Left kidney (tissue), 2 donors: ENCODE data around the gene NDUFB10. TPM values are rescaled to one million over a fixed set of nuclear protein-coding genes. Genes with fewer than 3 reads are reported as not detected.
A peak's percentile ranks its signal among the peaks of the same experiment; 100 is the strongest.
"Not testable (repeated sequence)": the region's sequence is repeated elsewhere in the genome, so short reads cannot be mapped to it uniquely, and the experiment has no call there.

Experiments used
- DNase-seq: peaks from one replicate; pipeline ENCODE4 v3.0.0-alpha.2; 2013
- polyA plus RNA-seq: library from polyadenylated mRNA; unstranded; fragments of 120-200 nt; gene quantifications from one replicate; pipeline ENCODE4 v1.2.1, GENCODE V29; 2013; ENCODE audit not compliant: insufficient read length

Gene NDUFB10
- polyA plus RNA-seq, 1 donor: 116 TPM

DNA sequence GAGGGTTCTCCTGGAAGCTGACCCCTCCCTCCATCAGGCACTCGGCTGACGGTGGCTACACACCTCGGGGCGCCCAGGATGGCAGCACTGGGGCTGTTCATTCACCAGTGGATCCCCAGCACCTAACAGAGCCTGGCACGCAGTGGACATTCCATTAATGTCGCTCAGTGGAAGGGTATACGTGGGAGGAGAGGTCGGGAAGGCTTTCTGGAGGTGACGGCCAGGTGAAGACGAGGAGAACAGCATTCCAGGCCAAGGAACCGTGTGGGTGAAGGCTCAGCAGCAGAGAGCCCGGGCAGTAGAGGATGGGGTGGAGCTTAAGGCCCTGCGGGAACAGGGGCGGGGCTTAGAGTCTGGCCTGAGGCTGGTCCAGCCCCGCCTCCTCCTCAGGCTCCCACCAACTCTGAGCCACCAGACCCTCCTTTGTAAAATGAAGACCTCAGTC, 38.6 kb upstream of the NDUFB10 start:
- no peak for DNase-seq

DNA sequence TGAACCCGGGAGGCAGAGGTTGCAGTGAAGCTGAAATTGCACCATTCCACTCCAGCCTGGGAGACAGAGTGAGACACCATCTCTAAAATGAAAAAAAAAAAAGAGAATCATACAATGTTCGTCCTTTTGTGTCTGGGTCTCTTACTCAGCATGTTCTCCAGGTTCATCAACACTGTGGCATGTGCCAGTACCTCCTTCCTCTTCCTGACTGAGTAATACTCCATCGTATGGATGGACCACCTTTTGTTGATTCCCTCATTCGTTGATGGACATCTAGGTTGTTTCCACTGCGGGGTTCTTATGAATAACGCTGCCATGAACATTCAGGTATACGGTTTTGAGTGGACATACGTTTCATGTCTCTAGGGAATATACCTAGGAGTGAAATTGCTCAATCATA, 37.0 kb upstream of the NDUFB10 start:
- DNase-seq: no peak

DNA sequence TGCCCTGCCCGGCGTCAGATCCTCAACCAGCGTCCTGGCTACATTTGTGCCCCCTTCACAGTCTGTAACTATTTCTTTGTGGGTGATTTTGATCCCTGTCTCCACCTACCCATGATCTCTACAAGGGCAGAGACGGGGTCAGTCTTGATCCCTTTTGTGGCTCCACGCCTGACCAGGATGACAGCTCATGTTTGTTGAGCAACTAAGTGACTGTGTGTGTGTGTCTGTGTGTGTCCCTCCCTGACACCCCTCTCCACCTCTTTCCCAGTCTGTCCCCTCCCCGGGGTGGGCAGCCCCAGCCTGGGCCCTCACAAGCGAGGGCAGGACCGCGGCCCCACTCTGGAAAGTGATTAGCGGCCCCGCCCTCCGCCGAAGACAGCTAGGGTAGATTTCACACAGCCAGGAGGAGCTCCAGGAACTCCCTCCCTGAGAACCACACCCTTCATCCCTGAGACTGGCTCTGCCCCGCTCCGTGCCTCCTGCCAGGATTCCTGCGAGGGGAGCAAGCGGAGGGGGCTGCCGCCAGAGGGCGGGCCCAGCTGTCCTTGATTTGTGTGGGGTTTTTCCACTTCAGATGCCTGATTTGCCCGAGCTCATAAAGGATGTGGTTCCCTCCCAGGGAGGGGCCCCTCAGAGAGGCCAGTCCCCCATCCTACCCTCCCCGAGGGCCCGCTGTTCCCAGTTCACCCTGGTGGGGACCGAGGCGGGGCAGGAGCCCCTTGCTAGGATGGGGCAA, 35.9 kb upstream of the NDUFB10 start:
- no peak for DNase-seq

DNA sequence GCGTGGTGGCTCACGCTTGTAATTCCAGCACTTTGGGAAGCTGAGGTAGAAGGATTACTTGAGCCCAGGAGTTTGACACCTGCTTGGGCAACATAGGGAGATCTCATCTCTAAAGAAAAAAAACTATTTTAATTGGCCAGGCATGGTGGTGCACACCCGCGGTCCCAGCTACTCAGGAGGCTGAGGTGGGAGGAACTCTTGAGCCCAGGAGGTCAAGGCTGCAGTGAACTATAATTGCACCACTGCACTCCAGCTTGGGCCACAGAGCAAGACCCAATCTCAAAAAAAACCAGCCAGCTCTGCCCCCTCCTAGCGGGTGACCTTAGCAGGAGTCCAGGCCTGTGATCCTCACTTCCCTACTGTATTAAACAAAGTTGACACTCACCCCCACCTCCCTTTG, 35.2 kb upstream of the NDUFB10 start:
- DNase-seq: no peak

DNA sequence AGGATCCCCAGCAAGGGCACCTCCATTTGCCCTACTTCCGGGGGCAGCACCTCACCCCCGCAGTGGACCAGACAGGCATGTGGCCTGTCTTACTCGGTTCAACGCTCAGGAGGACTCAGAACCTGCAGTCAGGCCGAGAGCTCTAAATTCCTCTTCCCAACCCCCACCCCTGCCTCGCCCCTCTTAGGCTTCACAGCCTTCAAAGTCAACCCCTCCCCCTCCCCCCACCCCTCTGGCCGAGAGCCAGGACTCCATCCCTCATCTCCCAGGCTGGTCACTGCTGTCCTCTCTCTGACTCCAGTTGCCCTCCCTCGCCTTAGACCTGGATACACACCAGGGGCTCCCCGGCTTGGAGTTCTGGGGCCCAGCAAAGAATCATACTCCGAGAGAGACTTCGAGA, 33.1 kb upstream of the NDUFB10 start:
- DNase-seq: no peak

DNA sequence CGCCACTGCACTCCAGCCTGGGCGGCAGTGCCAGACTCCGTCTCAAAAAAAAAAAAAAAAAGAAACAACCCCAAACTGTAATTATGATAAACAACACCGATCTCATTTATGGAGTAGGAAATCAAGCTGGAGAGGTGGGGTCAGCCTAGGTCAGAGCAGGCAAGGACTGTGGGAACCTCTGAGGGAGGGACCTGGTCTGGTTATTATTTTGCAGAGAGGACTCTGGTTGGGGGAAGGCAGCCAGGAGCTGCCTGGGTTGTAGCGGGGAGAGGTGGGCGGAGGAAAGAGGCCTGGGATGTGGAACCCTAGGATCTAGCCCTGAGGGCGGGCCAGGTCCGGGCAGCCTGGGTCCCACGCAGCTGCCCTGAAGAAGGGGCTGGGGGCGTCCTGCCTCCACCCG, 30.2 kb upstream of the NDUFB10 start:
- no peak for DNase-seq

DNA sequence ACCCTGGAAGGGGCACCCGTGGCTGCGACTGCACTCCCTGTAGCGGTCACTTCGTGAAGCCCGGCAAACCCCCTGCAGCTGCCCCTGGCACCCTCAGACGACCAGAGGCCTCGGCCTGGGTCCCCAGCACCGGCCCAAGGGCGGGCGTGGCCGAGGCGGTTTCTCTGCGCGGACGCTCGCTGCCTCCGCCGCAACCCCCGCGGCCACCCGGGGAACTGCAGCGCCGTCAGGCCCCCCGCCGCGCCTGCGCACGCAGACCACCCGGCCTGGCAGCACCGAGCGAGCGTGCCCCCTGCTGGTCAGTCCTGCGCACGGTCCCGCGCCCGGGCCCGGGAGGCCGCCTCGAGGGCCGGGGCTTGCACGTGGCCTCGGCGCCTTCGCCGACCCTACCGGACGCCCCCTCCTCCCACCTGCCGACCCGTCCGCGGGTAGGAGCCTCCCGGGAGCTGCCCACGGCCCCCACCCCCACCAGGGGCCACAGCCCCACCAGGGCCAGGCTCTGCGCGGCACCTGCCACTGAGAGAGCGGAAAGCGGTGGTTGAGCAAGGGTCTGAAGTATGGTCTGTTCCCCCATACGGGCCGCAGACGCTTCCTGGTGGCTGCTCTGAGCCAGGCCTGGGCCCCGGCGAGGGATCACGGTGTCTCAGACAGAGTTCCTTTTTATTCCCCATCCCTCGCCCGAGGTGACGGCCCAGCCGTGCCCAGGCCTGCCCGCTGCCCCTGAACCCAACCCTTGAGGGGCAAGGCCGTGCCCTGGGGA, 29.6 kb upstream of the NDUFB10 start:
- peak; percentile 83 for DNase-seq

DNA sequence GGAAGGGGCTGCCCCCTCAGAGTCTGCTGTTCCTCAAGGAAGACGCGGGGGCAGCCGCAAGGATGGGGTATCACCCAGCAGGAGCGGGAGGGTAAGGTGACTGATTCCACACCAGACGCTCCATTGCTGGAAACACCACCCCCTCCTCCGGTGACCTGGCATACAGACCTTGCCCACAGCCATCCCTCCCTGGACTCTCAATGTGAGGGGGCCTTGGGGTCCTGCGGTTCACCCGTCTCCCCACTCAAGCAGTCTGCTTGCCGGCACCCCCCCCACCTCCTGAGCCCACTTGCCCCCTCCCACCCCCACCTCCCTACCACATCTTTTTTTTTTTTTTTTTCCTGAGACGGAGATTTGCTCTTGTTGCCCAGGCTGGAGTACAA, 29.0 kb upstream of the NDUFB10 start:
- DNase-seq: no peak

DNA sequence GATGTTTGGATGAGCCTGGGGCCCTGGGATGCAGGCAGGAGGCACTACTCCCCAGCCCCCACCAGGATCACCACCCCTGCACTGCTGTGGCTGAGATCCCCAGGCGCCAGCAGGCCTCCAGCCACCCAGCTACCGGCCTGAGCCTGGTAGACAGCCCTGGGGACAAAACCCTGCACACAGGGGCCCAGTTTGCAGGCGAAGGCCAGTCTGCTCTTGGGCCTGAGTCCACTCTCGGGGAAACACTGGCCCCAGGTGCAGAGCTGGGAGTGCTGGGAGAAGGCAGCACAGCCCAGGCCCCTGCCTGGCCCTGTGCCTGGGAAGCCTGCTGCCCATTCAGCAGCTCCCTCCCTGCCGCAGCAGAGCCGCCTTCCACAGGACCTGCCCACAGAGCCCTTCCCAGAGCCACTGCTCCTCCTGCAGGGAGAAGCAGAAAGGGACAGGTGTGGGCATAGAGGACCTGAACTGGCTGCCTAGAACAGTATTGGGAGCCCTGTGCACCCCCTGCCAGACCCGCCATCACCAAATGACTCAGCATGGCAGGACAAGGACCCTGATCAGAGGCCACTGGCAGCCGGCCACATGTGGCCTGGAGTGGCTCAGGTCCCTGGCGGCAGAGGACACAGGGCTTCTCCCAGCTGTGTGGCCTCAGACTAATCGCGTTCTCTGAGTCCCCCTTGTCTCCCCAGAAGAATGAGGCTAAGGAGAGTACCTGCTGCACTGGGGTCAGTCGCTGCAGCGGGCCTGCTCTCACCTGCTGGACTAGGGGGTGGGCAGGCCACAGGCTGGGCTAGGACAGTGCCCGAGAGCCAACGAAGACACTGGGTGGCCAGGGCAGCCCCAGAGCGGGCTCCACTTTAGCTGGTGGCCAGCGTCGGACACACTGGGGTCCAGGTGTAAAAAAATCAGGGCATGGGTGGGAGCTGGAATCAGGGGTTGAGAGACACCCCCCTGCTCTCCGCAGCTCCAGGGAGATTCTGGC, 27.0 kb upstream of the NDUFB10 start:
- no peak for DNase-seq

DNA sequence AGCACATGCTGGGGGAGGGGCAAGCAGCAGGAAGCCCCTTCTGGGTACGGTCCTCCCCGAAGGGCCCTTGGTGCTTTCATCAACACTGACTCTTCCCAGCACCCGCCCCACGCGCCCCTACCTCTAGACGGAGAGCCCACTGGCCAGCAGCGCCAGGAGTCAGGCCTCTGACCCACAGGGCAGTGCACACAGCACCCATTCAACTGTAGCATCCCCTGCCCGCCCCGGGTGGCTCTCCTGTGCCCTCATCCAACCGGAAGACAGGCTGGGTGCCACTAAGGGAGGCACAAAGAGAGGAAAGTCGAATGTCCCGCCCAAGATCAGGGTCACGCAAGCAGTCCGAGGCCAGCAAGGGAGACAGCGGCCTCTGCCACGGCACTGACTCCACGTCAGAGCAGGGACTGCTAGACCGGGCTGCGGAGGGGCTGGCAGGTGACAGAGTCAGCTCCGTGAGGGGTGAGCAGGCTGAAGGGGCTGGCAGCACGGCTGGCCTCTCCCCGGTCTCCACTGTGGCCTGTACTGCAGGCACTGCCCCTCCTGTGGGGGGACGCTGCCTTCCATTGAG, 26.2 kb upstream of the NDUFB10 start:
- DNase-seq: no peak

DNA sequence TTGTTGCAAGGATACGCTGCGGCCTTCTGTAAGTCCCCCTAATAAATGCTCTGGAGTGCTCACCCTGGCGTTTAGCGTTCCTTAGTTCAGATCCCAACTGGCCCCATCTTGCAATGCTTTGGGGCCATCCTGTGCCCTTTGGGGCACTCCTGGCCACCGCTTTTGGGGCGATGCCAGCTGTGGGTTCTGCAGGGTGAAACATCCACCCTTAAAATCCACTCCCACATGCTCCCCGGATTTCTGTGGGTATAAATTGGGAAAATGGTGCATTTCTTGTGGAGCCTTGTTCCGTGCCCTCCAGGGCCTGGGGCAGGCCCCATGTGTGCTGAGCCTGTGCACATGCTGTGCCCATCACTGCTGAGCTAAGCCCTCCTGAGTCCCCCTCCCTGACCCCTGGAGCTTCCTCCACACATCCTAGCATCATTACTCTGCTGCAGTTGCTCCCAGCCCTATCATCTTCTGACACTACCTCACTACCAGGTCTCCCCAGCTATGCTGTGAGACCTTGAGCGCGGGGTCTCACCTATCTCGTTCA, 22.3 kb upstream of the NDUFB10 start:
- DNase-seq: no peak

DNA sequence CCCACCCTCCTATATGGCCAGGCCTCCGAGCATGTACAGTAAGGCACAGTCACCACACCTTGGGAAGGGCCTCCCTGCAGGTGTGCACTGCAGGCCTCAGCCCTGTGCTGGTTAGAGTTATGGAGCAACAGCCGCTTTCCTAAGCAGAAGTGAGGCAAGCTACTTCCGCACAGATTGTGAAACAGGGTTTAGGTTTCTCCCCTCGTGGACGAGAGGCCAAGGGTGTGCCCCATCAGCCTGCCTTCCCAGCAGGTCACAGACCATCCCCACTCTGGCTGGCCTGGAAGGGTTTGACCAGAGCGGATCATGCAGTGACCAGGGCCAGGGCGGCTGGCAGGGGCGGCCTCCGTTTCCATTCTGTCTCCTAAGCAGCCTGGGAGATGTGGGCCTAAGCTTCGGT, 21.0 kb upstream of the NDUFB10 start:
- DNase-seq: no peak

DNA sequence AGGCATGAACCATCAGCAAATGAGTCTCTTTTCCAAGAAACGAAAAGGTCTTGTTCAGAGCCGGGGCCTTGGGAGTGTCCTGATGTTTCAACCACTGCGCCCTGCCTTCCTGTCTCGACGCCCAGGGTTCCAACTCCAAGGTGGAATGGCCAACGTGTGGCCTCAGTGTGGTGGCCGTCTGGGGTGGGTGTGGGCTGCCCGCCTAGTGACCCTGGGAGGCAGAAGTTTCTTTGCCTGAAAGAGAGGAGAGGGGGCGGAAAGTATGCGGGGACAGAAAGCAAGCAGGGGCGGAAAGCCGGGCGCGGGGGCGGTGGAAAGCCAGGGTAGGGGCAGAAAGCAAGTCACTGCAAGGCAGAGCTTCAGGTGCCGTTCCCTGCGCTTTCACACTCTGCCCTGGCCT, 20.4 kb upstream of the NDUFB10 start:
- DNase-seq: no peak

DNA sequence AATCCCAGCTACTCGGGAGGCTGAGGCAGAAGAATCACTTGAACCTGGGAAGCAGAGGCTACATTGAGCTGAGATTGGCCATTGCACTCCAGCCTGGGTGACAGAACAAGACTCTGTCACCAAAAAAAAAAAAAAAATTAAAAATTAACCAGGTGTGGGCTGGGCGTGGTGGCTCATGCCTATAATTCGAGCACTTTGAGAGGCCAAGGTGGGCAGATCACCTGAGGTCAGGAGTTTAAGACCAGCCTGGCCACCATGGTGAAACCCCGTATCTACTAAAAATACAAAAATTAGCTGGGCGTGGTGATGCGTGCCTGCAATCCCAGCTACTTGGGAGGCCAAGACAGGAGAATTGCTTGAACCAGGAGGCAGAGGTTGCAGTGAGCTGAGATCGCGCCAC, 19.5 kb upstream of the NDUFB10 start:
- DNase-seq: not testable (repeated sequence)

DNA sequence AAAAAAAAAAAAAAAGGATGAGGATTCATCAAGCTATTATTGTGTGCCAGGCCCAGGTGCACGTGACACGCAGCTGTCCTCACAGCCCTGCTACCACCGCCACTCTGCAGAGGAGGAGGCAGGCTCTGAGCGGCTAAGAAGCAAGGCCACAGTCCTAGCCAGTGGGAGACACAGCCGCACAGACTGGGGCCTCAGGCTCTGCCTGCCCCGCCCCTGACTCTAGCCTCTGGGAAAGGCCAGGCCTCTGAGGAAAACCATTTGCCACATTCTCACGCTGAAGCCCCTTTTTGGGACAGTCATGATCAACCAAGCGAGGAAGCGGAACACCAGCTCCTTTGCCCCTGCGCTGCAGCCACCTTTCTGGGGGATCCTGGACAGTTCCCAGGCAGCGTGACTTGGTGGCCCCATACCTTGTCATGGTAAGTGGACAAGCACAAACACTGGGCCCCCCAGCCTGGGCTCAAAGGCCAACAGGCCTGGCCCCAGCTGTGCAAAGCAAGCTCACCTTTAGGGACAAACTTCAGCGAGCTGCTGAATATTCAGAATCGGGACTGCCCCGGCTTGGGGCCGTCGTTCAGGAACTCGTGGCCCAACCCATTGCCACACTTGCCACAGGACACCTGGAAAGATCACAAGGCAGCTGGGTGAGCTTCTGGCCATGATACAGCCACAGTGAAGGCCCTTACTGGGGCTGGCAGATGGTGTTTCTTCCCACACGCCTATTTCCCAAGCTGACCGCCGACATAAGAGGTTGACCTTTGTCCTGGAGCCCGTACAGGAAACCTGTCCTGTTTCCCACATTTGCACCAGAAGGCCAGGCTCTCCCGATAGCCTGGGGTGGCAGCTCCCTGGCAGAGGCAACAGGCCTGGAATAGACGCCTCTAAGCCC, 18.8 kb upstream of the NDUFB10 start:
- DNase-seq: no peak

DNA sequence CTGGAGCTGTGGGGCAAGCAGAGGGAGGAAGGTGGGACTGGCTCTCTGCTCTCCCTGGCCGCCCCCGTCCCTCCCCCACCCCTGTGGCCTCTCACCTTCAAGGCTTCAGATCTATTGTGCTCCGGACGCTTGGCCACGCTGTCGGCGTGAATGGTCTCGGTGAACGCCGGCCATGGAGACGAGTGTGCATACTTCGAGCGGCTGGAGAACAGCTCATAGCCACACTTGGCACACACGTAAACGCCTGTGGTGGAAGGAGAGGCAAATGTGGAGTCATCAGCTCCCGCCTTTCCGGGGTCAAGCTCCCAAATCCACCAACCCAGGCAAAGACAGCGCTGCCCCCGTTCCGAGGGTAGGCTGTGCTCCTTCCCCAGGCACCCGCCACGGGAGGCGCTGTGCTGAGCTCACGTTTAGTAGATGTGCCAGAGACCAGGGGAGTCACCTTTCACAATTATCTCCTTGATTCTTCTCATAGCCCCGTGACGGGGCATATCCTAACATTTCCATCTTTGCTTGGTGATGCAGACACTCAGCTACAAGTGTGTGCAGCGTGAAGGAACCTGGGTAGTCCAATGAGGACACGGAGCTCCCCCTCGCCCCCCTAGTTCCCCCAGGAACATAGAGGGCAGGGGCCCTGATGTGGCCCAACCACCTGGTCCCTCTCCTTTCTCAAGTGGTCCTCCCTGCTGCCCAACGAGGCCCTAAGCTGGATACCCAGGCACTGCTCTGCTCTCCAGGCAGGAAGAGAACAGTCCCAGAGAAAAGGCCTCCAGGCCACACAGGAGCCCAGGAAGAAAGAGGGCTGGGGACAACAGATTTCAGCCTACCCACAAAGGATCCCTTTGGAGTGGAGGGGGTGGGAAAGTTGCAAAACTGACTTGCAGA, 17.9 kb upstream of the NDUFB10 start:
- no peak for DNase-seq

DNA sequence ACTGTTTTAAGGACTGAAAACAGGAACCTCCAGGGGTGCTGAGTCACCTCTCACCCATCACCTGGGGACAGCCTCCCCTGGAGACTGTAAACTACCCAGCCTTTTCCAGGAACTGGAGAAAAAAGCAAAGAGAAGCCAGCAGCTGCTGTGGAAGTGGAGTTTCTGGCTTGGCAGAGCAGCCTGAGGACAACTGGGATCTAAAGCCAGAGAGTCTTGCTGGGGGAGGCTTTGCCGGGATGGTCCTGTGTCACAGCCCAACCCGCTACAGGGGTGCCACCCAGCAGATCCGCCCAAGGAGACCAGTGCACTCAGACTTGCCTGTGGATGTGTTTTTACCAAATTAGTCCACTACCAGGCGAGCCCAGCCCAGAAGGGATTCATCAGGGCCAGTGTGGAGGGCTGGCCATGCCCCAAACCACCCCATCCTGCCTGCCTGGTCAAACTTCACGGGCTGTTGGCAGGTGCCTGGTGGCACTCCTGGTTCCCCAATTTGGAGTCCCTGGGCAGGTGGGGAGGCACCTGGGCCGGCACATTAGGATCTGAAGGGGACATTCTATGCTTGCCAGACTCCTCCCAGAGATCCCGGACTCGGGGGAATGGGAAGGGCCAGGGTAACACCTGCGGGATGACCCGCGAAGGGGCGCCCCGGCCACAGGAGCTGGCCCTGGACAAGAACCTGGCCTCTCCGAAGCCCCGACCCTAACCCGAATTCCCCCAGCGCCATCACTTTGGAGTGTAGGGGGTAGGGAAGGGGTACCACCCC, 17.1 kb upstream of the NDUFB10 start:
- no peak for DNase-seq

DNA sequence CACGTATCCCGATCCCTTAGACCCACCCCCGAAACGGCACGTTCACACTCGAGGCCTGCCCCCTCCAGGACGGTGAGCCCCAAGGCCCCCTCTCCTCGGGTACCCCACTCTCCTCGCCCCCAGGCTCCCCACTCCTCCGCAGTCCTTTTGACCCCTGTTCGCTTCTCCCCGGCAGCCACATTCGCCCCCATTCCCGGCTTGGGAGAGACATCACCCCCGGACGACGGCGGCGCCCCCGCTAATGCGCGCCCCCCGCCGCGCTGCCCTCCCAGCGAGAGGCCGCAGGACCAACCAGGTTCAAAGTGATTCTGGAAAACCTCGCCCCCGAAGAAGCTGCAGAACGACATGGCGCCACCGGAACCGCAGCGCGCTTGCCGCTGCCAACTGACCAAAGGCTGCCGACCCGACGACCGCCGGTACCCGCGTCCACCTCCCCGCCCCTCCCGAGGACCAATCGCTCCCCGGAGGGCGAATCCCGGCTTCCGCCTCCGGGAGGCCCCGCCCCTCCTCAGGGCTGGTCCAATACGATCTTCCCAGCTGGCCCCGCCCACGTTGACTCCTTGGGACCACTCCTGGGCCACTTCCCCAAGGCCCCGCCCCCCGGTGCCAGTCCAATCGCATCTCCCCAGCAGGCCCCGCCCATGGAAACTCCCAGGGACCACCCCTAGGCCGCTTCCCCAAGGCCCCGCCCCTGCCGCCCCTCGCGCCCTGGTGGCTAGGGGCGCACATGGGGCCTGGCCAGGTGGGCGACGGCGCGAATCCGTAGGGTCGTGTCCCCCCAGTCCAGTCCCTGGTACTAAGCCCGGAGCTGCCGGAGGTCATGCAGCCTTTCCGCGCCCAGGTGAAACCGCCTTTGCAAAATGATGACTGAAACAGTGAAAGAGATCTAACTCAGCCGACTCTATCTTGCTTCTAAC, 16.3 kb upstream of the NDUFB10 start, which contains the start of gene MSRB1:
MSRB1 (minus strand) TSS at position 390 of the 917 bp plus-strand sequence; CDS start at position 347, 43 bp downstream.
- DNase-seq: peak; percentile 99
